Stimulated activated CD4-positive, alpha-beta T cell treated with anti-CD3 and anti-CD28 coated beads, TNF-alpha, amount 100 ng/mL, for 24 hours (primary cell): ENCODE results near the gene GSC2.

ENCODE experiments used
- DNase-seq, 3 experiments: peaks; one replicate each; pipeline ENCODE4 v3.0.0-alpha.2; 2020; ENCODE audit warnings: low read depth in 3 of 3

GSC2 gene, protein sequence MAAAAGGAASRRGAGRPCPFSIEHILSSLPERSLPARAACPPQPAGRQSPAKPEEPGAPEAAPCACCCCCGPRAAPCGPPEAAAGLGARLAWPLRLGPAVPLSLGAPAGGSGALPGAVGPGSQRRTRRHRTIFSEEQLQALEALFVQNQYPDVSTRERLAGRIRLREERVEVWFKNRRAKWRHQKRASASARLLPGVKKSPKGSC

DNA sequence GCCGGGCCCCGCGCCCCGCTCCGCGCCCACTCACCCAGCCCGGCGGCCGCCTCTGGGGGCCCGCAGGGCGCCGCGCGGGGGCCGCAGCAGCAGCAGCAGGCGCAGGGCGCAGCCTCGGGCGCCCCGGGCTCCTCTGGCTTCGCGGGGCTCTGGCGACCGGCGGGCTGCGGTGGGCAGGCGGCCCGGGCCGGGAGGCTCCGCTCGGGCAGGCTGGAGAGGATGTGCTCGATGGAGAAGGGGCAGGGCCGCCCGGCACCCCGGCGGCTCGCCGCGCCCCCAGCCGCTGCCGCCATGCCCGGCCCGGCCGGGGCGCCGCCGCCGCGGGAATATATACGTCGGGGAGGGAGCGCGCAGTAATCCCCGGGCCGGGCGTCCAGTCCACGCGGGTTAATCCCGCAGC lies at the start of gene GSC2:
GSC2 (minus strand) TSS at position 302 of the 400 bp plus-strand sequence; CDS start at position 293, 9 bp downstream.
- DNase-seq = no peak

DNA sequence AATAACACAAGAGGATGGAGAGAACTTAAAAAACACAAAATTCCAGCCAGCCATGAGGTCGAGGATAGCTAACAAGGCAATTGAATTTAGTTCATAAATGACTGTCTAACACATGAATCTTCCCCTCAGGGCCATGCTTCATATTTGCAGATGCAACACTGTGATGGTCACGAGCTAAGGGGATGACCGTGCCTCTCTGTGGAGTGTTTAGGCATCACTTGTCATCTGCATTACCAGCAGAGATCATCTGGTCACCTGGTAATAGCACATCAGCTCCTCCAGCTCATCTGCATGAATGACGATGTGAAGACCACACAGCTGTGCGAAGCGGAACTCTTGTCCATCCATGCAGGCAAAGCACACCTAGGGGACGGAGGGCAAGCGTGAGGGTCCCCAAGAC lies 49.4 kb upstream of the GSC2 start:
- DNase-seq = no peak

DNA sequence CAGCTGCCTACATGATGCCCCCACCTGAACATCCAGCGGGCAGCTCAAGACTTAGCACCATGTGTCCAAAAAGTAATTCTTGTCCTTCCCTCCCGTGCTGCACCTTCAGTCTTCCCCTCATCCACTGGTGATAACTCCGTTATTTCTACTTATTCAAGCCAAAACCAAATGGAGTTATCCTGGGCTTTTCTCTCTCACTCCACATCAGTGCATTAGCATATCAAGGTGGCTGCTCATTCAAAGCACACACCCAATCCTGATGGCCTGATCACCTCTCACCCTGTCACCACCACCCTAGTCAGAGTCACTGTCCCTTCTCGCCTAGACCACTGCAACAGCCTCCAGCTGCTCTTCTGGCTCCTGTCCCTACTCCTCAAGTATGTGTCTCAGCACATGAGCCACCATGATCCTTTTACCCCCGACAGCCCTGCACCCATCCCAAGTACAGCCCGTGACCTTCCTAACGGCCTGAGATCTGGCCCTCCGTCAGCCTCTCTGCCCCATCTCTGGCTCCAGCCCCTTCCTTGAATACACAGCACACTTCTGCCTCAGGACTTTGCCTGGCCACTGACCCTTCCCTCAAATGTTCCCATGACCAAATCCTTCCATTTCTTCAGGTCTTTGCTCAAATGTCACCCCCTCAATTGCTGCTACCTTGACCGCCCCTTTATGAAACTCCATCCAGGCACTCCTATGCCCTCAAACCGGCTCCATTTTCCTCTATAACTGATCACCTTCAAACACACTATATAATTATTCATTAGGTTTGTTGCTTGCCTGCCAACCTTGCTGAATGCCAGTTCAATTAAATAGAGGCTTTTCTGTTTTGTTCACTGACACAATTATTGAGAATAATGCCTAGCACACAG lies 48.1 kb upstream of the GSC2 start:
- DNase-seq = no peak

DNA sequence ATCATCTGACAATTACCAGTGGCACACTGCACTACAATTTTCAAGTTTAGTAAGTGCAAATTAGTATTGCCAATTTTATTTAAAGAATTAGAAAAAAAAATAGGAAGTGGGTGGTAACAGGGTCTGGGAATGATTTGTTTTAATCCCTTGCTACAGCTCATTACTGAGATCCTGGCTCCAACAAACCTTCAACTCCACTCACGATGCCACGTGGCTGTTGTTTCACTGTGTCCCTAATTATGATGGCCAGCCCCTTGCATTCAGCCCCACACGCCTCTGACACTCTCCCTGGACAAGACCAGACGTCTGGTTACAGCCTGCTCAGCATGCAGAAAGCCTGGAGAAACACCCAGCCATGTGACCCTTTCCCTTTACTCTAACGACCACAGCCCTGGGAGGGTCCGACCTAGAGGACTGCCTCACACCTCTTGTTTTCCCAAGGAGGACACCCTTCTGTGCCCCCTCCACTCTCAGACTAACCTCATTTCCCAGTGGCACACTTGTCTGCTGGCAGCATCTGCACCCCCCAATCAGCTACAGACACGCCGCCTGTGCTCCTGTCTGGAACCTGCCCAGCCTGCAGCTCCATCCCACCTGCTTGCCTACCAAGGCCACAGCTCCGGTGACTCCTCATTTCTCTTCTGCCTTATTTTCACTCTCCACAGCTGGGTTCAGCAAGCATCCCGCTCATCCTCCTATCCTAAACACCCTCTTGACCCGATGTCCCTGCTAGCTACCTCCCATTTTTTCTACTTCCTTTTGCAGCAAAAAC lies 46.9 kb upstream of the GSC2 start:
- DNase-seq = no peak

DNA sequence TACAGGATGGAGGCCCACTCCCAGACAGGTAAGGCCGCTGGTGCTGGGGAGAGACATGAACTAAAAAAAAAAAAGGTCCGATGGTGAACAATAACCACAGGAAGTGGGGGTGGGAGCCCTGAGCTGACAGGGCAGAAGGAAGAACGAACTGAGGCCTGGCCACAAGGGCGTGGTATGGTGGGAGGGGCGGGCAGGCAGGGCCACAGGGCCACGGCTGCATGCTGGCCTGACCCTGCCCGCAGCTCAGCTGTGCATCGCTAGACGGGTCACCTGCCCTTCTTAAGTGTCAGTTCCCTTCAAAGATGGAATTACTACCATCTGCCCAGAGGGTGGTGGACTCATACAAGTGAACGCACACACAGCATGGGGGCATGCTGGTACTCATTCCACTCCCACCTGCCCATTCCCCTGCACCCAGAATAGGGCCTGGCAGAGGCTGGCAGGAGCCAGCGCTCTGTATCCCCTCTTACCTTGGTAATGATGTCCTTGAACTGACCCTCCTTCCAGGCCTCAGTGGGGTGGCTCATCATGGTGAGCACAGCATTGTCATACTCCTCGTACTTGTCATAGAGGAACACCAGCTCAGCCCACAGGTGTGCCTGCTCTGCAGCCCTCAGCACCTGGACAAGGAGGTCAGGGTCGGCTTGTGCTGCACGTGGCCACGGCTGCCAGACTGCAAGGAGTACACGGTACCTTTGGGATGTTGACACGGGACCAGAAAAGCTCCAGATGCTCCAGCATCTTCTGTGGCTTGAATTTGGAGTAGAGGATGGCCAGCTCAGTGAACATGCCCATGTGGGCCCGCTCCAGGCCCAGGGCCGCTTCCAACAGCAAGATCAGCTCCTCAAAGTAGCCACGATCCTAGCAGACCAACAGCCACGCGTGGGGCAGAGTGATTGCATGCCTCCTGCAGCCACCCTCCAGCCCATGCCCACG lies 46.0 kb upstream of the GSC2 start:
- no peak for DNase-seq

DNA sequence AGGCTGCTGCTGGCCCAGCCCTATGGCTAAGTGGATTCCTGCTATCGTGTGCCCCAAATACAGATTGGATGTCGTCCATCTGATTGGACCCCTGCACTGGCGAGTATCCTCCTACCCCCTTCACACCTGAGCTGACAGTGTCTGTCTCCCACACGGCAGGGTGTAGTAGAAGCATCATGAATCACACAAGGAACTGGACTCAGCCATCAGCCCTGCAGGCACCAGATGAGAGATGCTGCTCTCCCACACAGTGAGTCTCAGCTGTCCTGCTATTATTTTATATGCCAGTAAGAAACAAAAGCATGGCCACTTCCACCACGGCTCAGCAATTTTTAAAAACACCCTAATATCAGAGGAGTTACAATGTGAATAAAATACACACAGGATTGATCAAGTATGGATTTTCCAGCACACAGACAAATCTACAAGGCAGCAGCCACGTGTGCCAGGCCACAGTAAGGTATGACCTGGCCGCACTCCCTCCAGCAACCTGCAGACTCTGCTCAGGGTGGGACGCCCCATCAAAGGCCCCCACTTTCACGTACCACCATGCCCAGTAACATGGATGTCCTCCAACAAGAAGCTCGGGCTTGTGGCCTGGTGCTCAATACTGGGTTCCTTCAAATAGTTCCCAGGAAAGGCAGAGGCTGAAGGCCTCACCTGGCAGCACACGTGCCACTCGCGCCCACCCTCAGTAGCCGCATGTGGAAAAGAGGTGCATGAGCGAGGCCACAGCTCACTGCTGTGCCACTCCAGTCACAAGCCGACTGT lies 44.9 kb upstream of the GSC2 start:
- no peak for DNase-seq

DNA sequence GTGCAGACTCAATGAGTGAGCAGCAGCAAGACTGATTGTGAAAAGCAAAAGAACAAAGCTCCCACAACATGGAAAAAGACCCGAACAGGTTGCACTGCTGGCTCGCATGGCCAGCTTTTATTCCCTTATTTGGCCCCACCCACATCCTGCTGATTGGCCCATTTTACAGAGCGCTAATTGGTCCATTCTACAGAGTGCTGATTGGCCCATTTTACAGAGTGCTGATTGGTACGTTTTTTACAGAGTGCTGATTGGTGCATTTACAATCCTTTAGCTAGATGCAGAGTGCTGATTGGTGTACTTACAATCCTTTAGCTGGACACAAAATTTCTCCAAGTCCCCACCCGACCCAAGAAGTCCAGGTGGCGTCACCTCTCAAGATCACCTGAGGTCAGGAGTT lies 43.8 kb upstream of the GSC2 start:
- DNase-seq = no peak

DNA sequence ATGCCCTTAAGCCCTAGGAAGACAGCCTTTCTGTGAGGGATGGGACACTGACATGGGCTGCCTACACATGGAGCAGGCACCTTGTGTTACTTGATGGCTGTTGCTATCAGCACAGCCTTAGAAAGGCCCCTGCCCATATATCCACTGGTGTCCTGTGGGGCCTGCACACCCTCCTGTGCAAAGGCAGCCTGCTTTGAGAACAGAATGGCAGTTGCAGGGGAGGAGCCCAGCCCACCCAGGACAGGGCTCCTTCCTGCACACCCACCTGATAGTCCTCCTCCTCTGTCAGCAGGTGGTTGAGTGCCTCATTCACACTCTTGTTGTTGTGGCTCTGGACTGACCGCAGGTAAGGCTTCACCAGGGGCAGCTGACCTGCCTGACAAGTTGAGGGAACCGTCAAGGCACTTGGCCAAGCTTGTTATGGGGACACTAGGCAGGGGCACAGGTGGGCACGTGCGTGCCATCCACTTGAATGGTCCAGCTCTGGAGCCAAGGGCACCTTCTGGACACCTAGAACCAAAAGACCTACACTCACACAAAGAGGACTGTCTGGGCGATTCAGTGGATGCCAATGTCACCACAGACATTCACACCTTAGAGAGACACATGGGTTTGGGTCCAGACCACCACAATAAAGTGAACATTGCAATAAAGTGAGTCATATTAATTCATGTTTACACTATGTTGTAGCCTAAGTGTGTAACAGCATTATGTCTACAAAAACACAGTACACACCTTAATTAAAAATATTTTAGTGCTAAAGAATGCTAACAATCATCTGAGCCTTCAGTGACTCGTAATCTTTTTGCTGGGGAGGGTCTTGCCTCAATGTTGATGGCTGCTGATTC lies 37.8 kb upstream of the GSC2 start:
- DNase-seq = no peak

DNA sequence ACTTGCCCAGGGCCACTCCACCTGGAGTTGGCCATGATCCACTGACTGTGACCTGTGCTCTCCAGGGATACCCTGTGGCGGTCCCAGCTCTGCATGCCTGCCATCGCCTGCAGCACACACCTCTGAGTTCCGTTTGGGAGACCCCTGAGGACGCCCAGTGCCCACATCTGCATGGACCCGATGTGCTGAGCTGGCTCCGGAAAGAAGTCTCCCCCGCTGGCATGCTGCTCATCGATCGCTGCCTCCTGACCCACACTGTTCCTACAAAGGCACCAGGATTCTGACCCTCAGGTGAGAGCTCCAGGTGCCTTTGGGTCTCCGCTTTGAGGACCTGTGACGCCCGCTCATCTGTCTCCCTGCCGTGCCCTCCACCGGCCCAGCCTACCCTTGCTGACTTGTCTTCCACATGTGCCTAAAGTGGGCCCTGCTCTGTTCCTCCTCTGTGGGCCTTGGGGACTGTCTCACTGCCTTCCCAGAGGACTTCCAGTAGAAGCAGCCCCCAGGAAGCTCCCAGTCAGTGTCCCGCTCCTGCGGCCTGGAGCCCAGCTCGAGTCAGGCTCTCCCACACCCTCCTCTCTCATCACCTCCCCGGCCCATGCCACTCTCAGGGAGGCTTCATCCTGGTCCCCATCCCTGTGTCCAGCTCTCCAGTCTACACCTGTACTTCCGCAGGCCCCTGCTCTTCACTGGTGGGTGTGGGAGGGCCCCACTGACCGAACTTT lies 34.3 kb upstream of the GSC2 start:
- DNase-seq = no peak

DNA sequence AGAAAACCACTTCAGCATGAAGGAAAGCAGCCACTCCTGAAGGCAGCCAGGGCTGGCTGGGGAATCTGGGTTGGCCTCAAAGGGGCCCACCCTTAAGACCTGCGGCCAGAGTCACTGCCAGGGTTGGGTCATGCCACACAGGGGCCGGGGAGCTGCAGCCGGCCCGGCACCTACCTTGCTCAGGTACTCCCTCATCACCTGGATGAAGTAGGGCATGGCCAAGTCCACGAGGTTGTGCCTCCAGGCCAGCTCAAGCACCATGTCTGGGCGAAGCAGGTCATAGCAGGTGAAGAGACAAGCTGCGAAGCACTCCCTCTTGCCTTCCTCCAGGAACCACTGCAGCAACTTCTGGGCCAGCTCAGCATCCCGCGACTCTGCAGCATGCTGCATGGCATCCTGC lies 33.1 kb upstream of the GSC2 start:
- DNase-seq = no peak

DNA sequence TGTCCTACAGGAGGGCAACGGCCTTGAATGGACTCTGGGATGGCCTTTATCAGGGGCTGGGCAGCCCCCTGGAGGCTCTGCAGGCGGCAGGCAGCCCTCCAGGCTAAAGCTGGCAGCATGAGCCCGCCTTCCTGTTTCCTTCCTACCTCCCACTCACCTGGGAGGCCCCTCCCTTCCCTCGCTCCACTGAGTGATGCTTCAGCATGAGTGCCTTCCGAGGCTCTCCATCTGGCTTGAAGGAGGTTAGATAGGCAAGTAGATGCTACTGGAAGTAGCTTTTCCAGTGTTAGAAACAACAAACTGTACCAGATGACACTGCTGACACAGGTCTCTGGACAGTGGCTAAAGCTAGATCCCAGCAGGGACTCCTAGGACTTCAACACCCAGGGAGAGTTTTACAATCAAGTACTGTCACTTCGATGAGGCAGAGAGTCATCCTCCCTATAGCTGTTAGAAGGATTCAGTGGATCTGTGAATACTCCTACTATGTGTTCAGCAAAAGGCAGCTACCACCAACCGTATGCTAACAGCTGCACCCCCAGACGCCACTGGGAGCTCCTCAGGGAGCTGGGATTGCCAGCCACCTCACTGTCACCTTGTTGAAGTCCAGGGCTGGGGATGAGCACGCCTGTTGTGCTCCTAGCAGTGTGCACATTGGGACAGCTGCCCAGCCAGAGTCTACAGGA lies 32.5 kb upstream of the GSC2 start:
- peak in 1 of 3 experiments; percentile 47 for DNase-seq

DNA sequence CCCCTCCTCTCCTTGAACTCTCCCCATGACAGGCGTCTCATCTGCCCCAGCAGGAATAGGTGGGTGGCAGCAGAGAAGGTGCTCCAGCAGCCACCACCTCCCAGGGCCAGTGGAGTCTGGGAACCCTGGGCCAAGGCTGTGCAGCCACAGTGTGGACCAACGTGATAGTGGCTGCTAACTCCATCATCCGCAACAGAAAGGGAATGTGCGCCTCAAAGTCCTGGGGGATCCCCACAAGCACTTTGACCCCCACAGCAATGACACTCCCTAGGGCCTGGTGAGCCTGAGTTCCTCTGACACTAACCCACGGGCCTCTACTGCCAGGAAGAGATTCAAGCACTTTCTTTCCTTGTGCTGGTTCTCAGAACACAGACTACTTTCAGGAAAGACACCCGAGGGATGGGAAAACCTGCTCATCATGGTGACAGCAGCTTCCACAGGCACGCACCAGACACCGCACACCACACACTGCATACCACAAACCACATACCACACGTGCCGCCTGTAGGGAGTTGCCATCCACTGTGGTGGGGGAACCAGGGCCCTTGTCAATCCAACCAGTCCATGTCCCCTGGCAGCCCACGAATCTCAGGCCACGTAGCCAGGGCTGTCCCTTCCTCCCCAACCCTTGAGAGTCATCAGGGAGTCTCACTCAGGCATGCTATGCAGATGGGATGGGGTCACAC lies 31.8 kb upstream of the GSC2 start:
- DNase-seq = peak in 1 of 3 experiments; percentile 49

DNA sequence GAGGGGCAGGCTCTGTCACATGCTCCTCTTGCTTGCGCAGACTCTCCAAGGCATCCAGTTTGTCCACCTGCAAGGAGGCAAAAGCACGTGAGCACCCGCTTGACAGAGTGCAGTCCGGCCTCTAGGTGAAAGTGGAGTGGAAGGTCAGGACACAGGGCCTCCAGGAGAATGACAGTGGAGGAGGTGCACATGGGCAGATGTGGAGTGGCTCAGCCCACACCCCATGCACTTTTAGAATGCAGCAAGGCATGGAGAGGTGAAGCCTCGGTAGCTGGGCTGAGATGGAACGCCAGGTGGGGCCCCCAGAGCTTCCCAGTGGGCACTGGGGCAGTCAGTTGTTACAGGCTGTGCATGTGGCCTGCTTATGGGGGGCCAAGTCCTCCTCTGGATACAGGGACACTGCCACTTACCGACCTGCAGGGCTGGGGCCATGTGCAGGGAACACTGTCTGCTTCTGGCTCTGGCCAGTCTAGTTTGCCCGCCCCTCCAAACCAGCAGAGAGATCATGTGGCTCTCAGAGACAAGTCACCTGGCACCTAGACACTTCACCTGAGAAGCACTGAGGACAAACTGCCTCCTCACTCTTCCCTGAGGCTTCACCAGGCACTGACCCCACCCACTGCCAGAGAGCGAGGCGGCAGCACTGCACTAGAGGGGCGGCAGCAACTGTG lies 30.8 kb upstream of the GSC2 start:
- DNase-seq = no peak

DNA sequence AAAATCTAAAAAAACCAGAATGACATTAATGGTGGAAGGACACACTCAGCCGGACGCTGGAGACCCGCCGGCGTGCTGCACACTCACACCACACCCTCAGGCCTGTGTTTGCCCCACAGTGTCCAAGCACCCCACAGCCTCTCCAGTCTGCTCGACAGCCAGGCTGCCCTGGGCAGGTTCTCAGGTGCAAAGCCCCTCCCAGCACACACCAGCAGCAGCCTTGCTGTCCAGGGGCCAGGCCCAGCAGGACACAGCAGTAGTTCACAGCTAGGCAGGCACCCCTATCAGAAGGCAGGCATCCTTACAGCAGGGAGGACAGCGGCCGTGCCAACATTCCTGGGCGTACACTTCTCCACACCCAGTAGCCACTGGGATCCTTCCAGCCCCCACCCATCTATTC lies 30.1 kb upstream of the GSC2 start:
- DNase-seq = no peak

DNA sequence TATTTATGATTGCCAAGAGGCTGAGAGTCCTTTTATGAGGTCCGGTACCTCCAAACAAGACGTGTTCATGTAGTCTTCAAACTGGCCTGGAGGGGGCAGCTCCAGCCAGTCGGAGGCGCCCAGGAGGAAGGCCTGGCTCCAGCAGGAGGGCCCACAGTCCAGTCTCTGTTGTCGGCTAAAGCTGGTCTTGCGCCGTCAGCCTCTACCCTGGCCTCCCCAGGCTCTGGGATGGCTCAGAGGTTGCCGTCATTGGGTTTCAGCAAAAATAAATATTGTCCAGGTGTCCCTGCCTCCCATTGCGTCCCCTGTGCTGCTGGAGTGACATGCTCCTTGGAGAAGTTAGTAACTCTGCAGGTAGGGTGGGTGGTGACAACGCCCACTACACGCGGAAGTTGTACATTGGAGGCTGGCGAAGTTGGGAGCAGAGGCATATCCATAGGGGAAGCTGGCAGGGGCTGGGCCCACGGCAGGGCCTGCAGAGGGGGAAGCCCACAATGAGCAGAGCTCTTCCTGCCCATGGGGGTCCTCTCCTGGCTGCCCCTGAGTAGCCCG lies 29.5 kb upstream of the GSC2 start:
- DNase-seq = peak in 1 of 3 experiments; percentile 43

DNA sequence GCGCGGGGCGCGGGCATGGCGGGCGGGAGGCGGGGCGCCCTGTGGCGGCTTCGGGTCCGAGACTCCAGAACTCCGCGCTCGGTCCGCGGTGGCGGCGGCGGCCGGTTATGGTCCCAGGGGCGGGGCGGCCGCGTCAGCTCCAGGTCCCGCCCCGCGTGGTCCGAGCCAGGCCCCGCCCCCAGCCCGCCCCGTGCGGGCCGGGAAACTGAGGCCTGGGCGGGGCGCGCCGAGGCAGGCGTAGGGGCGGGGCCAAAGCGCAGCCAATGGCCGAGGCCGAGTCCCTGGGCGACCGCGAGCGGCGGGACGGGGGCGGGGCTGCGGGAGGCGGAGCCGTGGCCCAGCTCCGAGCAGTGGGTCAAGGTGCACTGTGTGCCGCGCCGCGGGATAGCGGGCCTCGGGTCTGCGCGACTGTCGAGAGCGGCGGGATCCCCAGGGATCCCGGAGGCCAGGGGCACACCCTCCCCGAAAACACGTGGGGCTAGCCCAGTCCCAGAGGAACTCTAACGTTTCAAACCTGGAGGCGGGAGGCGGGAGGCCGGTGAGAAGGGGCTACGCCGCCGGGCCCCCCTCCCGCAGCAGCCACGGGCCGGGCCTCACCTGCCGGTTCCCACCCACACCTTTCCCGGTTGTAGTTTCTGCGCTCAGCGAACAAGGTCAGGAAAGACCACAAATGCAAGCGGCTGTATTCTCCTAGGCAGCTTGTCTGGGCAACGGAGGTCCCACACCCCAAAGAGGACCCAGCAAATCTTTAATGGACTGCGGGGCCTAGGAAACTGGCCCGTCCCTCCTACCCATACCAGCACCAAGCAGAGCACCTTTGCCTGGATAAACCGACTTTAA lies 28.8 kb upstream of the GSC2 start, which contains the start of gene SLC25A1:
SLC25A1 (minus strand) TSS at position 80 of the 840 bp plus-strand sequence; CDS start at position 17, 63 bp downstream.
- DNase-seq = peak; percentile 66 to 92 (median 79)
